Pons (tissue), 1 donor: ENCODE measurements around the gene EZH2.

Experiments used
- DNase-seq: peaks from one replicate; pipeline ENCODE4 v3.0.0-alpha.2; 2016; ENCODE audit warnings: low spot score

Gene EZH2

DNA sequence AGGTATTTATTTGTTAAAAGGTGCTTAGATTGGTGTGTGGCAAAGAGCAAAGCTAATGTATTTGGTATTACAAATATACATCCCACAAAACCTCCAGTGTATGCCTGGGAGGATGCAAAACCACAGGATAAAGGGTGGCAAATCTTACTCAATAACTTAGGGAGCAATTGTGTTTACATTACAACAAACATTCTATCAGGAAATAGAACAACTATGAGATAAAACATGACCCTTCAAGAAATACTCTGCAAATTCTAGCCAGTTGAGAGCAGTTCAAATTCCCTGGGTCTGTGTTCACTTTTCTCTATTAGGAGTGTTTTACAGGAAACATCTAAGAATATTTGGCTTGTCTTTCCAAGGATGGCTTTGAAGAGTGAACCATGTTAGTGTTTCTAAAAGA lies 120.5 kb downstream of the EZH2 start:
- no peak for DNase-seq

DNA sequence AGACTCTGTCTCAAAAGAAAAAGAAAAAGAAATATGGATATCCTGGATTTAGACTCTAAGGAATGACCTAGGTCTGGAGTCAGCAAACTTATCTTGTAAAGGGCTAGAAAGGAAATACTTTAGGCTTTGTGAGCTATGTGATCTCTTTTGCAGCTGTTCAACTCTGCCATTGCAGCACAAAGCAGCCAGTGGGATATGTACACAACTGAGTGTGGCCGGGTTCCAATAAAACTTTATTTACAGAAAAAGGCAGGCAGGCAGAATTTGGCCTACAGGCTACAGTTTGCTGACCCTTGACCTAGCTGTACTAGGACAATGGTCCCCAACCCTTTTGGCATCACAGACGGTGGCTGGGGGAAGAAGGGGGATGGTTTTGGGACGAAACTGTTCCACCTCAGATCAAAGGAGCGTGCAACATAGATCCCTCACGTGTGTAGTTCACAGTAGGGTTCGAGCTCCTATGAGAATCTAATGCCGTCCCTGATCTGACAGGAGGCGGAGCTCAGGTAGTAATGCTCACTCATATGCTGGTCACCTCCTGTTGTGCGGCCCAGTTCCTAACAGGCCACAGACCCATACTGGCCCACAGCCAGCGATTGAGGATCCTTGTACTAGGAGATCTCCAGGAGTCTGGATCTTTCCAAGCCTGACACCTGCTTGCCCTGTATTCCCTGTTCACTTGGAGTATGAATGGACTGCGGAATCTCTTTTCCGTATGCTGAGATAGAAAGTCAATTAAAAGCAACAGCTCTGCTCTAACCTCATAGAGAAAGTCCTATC lies 122.4 kb downstream of the EZH2 start:
- no peak for DNase-seq
